ENCODE results near the gene GOLGA3.
"Not testable (repeated sequence)": the region's sequence is repeated elsewhere in the genome, so short reads cannot be mapped to it uniquely, and the experiment has no call there.

Gene GOLGA3, protein sequence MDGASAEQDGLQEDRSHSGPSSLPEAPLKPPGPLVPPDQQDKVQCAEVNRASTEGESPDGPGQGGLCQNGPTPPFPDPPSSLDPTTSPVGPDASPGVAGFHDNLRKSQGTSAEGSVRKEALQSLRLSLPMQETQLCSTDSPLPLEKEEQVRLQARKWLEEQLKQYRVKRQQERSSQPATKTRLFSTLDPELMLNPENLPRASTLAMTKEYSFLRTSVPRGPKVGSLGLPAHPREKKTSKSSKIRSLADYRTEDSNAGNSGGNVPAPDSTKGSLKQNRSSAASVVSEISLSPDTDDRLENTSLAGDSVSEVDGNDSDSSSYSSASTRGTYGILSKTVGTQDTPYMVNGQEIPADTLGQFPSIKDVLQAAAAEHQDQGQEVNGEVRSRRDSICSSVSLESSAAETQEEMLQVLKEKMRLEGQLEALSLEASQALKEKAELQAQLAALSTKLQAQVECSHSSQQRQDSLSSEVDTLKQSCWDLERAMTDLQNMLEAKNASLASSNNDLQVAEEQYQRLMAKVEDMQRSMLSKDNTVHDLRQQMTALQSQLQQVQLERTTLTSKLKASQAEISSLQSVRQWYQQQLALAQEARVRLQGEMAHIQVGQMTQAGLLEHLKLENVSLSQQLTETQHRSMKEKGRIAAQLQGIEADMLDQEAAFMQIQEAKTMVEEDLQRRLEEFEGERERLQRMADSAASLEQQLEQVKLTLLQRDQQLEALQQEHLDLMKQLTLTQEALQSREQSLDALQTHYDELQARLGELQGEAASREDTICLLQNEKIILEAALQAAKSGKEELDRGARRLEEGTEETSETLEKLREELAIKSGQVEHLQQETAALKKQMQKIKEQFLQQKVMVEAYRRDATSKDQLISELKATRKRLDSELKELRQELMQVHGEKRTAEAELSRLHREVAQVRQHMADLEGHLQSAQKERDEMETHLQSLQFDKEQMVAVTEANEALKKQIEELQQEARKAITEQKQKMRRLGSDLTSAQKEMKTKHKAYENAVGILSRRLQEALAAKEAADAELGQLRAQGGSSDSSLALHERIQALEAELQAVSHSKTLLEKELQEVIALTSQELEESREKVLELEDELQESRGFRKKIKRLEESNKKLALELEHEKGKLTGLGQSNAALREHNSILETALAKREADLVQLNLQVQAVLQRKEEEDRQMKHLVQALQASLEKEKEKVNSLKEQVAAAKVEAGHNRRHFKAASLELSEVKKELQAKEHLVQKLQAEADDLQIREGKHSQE (N-terminal part only)

DNA sequence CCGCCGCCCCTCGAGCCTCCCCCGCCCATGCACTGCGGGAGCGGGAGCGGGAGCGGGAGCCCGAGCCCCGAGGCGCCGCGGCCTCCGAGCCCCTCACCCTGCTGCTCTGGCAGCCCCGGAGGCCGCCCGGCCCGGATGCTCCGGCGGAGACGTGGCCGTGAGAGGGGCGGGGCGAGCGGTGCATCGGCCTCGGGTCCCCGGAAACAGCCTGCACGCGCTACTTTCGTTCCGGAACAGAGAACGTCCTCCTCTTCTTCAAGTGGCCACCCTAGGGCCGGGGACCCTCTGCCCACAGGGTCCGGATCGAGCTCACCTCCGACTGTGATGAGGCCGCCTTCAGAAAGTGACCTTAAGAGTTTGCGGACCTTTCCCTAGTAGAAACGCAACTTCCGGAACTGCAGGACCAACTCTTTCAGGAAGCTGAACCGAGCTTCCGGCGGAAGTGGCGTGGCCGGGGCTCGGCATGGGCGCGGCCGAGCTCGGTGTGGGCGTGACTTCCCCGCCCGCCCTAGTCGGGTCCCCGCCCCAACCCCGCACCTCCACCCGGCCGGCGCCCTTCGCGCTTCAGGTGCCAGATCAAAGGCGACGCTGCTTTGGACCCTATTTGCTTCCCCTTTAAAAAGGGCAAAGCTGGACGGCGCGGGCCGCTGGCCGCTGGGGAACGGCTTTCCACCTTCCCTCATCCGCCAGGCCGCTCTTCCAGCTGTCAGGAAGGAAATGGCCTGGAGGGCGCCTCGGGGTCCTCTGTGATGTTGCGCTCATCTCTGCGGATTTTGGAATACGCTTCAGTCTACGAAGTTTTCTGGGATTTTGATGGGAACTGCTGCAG is at the start of gene GOLGA3:
Gene GOLGA3 (minus strand): TSS at position 164 of the 829 bp plus-strand sequence. CDS start 6,741 bp downstream, outside the sequence.
- no peak for TF ChIP-seq Cebpa-rat (IDR thresholded peaks at IDR 0.05)
- Histone ChIP-seq H3K9ac (peak within 1 kb of the TSS; percentile 100), H3K9me3 (no peaks in the 10 kb centered on the region), H3K4me3 (peak within 1 kb of the TSS; percentile 95), H3K36me3 (peaks cover 44% of the 10 kb centered on the region), H3K4me2 (peak within 1 kb of the TSS; percentile 99), H3K27me3 (no peaks in the 10 kb centered on the region), H3K4me1 (peaks cover 46% of the 10 kb centered on the region), H4K20me1 (peaks cover 47% of the 10 kb centered on the region), H3K27ac (peak within 1 kb of the TSS; percentile 100)

- H3K27ac ChIP-seq, result not testable (repeated sequence)
- H3K36me3 ChIP-seq, result peaks cover 96% of the 10 kb centered on the region
Measured at GRCh38 chr12:132874620-132875019, 46.0 kb upstream of the GOLGA3 start.

GRCh38 chr12:132874175-132874574 is 45.5 kb upstream of the GOLGA3 start:
- H3K27me3 ChIP-seq, result no peaks in the 10 kb centered on the region
- H3K4me1 ChIP-seq, result peaks cover 6% of the 10 kb centered on the region; the same call in 1 of the 2 replicates
- no peak for TF ChIP-seq Cebpa-rat (IDR thresholded peaks at IDR 0.05)
- H3K4me3 ChIP-seq, result no peak overlapping the region
- peaks cover 21% of the 10 kb centered on the region for H4K20me1 ChIP-seq
- H3K27ac ChIP-seq, result no peak overlapping the region
- H3K36me3 ChIP-seq, result peaks cover 96% of the 10 kb centered on the region
- H3K9ac ChIP-seq, result no peak overlapping the region
- no peak overlapping the region for H3K4me2 ChIP-seq
- H3K9me3 ChIP-seq, result no peaks in the 10 kb centered on the region; the same call in 1 of the 2 replicates

More at GRCh38 chr12:132874620-132875019, 46.0 kb upstream of the GOLGA3 start:
- H3K4me1 ChIP-seq, H3K4me2 ChIP-seq, H3K4me3 ChIP-seq, H3K9me3 ChIP-seq, H3K9ac ChIP-seq, H3K27me3 ChIP-seq: not testable (repeated sequence)
- peaks cover 21% of the 10 kb centered on the region for H4K20me1 ChIP-seq

DNA sequence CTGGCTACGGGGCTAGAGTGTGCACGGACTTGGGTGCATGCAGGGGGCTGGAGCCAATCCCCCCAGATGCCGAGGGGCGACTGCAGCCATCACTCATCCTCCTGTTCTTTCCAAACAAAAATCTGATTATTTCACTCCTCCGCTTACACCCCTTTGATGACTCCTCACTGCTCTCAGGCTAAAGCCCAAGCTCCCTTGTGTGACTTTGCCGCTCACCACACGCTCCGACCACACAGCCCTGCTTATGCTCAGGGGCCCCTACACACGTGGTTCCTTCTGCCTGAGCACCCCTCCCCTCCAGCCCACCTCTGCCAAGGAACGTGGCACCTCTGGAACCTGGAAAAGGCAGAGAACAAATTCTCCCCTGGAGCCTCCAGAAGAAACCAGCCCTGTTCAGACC is 45.1 kb upstream of the GOLGA3 start:
- H3K36me3 ChIP-seq, result peaks cover 92% of the 10 kb centered on the region
- H3K4me3 ChIP-seq, result no peak overlapping the region
- peaks cover 21% of the 10 kb centered on the region for H4K20me1 ChIP-seq
- H3K27me3 ChIP-seq, result no peaks in the 10 kb centered on the region
- peaks cover 7% of the 10 kb centered on the region; the same call in 1 of the 2 replicates for H3K4me1 ChIP-seq
- no peak for TF ChIP-seq Cebpa-rat (IDR thresholded peaks at IDR 0.05)
- no peaks in the 10 kb centered on the region for H3K9me3 ChIP-seq
- H3K4me2 ChIP-seq, result no peak overlapping the region
- H3K27ac ChIP-seq, result no peak overlapping the region
- no peak overlapping the region for H3K9ac ChIP-seq

GRCh38 chr12:132872975-132873421 is 44.3 kb upstream of the GOLGA3 start:
- H3K36me3 ChIP-seq, result peaks cover 87% of the 10 kb centered on the region
- no peak overlapping the region for H3K4me3 ChIP-seq
- no peak for TF ChIP-seq Cebpa-rat (IDR thresholded peaks at IDR 0.05)
- H3K9me3 ChIP-seq, result no peaks in the 10 kb centered on the region
- H3K4me1 ChIP-seq, result peaks cover 12% of the 10 kb centered on the region
- H4K20me1 ChIP-seq, result peaks cover 21% of the 10 kb centered on the region
- H3K9ac ChIP-seq, result no peak overlapping the region
- no peak overlapping the region for H3K27ac ChIP-seq
- H3K4me2 ChIP-seq, result no peak overlapping the region
- no peaks in the 10 kb centered on the region for H3K27me3 ChIP-seq

DNA sequence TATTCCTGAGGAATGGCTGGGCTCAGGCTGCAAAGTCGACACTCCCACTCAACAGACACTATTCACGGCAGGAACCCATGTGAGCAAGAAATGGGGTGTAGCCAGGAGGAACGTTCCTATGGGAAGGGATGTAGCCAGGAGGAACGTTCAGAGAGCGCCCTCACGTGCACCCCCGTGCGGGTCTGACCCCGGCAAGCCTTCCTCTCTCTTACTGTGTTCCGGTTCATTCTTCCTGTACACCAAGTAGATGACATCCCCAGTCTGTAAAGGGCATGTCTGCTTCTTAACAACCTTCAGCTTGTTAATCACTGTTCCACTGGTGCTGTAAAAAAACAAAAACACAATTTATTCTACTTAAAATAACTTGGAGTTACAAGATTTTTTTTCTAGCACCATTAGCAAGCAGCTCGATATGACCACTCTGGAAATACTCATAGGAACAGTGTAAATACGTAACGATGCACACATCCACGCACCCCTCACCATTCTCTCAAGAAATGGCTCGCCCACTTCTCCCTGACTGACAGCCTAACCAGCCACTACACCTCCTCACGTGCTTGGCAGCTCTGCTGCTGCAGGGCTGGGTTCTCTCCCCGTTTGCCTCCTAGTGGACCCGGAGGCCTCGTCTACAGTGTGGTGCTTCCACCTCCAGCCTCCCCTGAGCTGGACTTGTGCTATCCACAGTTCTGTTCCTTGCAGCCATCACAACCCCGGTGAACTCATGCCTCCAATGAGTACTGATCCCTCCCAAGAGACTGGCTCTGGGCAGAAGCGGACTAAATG is 43.6 kb upstream of the GOLGA3 start:
- Histone ChIP-seq H3K27ac (no peak overlapping the region), H3K4me2 (no peak overlapping the region), H4K20me1 (peaks cover 21% of the 10 kb centered on the region), H3K4me3 (no peak overlapping the region), H3K36me3 (peaks cover 79% of the 10 kb centered on the region), H3K4me1 (peaks cover 20% of the 10 kb centered on the region), H3K9ac (no peak overlapping the region), H3K9me3 (no peaks in the 10 kb centered on the region), H3K27me3 (no peaks in the 10 kb centered on the region)
- TF ChIP-seq Cebpa-rat (IDR thresholded peaks at IDR 0.05), result no peak

DNA sequence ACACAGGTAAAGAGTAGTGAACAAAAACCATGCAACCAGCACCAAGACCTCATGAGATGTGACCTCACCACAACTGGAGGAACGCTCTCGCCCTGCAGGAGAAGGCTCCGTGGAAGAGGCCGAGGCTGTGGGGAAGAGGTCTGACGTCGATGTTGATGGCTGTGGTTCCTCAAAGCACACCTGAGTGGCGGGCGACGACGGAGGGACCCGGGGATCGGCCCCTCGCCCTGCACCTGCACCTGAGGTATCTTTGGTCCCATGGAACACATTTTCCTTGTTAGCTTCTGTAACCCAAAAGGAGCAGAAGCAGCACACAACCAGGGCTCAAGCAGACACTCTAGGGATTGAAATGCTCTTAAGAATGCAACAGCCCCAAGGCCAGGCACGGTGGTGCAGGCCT is 40.9 kb upstream of the GOLGA3 start:
- Histone ChIP-seq H3K4me2 (no peak overlapping the region), H3K36me3 (peaks cover 65% of the 10 kb centered on the region), H3K4me3 (no peak overlapping the region), H3K9ac (no peak overlapping the region), H3K4me1 (peaks cover 47% of the 10 kb centered on the region), H3K9me3 (no peaks in the 10 kb centered on the region), H4K20me1 (peaks cover 11% of the 10 kb centered on the region), H3K27me3 (no peaks in the 10 kb centered on the region), H3K27ac (no peak overlapping the region)
- TF ChIP-seq Cebpa-rat (IDR thresholded peaks at IDR 0.05), result no peak

DNA sequence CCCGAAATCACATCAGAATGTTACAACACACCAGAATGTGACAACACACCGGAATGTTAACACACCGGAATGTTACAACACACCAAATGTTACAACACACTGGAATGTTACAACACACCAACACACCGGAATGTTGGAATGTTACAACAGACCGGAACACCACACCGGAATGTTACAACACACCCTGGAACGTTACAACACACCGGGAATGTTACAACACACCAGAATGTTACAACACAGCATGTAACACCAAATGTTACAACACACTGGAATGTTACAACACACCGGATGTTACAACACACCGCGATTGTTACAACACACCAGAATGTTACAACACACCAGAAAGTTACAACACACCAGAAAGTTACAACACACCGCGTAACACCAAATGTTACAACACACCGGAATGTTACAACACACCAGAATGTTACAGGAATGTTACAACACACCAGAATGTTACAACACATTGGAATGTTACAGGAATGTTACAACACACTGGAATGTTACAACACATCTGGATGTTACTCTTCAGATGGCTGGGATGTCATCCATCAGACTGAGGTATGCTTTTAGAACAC is 37.7 kb upstream of the GOLGA3 start:
- Histone ChIP-seq H3K4me2 (peak overlapping the region; percentile 78), H3K36me3 (peaks cover 52% of the 10 kb centered on the region), H3K27me3 (no peaks in the 10 kb centered on the region), H3K4me3 (no peak overlapping the region), H3K9me3 (no peaks in the 10 kb centered on the region), H3K4me1 (peaks cover 56% of the 10 kb centered on the region), H3K9ac (no peak overlapping the region), H4K20me1 (no peaks in the 10 kb centered on the region), H3K27ac (peak overlapping the region; percentile 78)
- TF ChIP-seq Cebpa-rat (IDR thresholded peaks at IDR 0.05), result peak; percentile 45; the same call in 1 of the 2 replicates
